H9 (cell line): ENCODE data around the gene NRXN3. TPM values are rescaled to one million over a fixed set of nuclear protein-coding genes. Genes with fewer than 3 reads are reported as not detected.

Experiments
- DNase-seq: peaks from one replicate; pipeline ENCODE4 v3.0.0-alpha.2; 2017
- H2AFZ ChIP-seq: one replicate; pipeline ENCODE4 v1.6.1; 2013; ENCODE audit warnings: mild to moderate bottlenecking, low read length, control low read depth, moderate library complexity
- H2AK5ac ChIP-seq: 2 replicates; pipeline ENCODE4 v1.6.1; 2013; ENCODE audit warnings: low read length, control low read depth, mixed read lengths; ENCODE audit not compliant: insufficient read length
- H2BK120ac ChIP-seq: one replicate; pipeline ENCODE4 v1.6.1; 2013; ENCODE audit warnings: low read depth, mild to moderate bottlenecking, low read length, control low read depth, inconsistent platforms; ENCODE audit not compliant: poor library complexity, severe bottlenecking
- H2BK12ac ChIP-seq: 2 replicates; pipeline ENCODE4 v1.6.1; 2013; ENCODE audit warnings: low read length, control low read depth, mixed read lengths, low read depth; ENCODE audit not compliant: insufficient read length
- H2BK15ac ChIP-seq: 2 replicates; pipeline ENCODE4 v1.6.1; 2013; ENCODE audit warnings: low read depth, low read length, control low read depth
- H2BK20ac ChIP-seq: one replicate; pipeline ENCODE4 v1.6.1; 2013; ENCODE audit warnings: low read depth, mild to moderate bottlenecking, low read length, control low read depth, inconsistent platforms; ENCODE audit not compliant: poor library complexity, severe bottlenecking
- H2BK5ac ChIP-seq: 2 replicates; pipeline ENCODE4 v1.6.1; 2013; ENCODE audit warnings: low read length, control low read depth, mixed read lengths; ENCODE audit not compliant: insufficient read length
- H3K14ac ChIP-seq: 2 replicates; pipeline ENCODE4 v1.6.1; 2013; ENCODE audit warnings: low read length, control low read depth; ENCODE audit not compliant: insufficient read depth
- H3K18ac ChIP-seq: 2 replicates; pipeline ENCODE4 v1.6.1; 2013; ENCODE audit warnings: low read depth, mild to moderate bottlenecking, mixed read lengths, low read length, control low read depth; ENCODE audit not compliant: insufficient read length
- H3K23ac ChIP-seq: 2 replicates; pipeline ENCODE4 v1.6.1; 2013; ENCODE audit warnings: low read length, control low read depth, mixed read lengths, low read depth; ENCODE audit not compliant: insufficient read length
- H3K23me2 ChIP-seq: 2 replicates; pipeline ENCODE4 v1.6.1; 2013; ENCODE audit warnings: low read depth, mild to moderate bottlenecking, mixed read lengths, low read length, control low read depth; ENCODE audit not compliant: insufficient read length, poor library complexity, severe bottlenecking
- H3K27ac ChIP-seq: 2 replicates; pipeline ENCODE4 v1.5.1; 2013; ENCODE audit warnings: low read length, control low read depth, mixed read lengths, low read depth; ENCODE audit not compliant: insufficient read length
- H3K27me3 ChIP-seq: 2 replicates; pipeline ENCODE4 v1.6.1; 2013; ENCODE audit warnings: low read length, control low read depth, inconsistent platforms; ENCODE audit not compliant: insufficient read depth
- H3K4ac ChIP-seq: 2 replicates; pipeline ENCODE4 v1.6.1; 2013; ENCODE audit warnings: low read depth, mild to moderate bottlenecking, control low read depth, inconsistent platforms, low read length, moderate library complexity
- H3K4me1 ChIP-seq: 2 replicates; pipeline ENCODE4 v1.6.1; 2013; ENCODE audit warnings: low read length, control low read depth, inconsistent platforms; ENCODE audit not compliant: insufficient read depth
- H3K4me2 ChIP-seq: 2 replicates; pipeline ENCODE4 v1.6.1; 2013; ENCODE audit warnings: low read length, control low read depth, mixed read lengths; ENCODE audit not compliant: insufficient read length, insufficient read depth
- H3K56ac ChIP-seq: 2 replicates; pipeline ENCODE4 v1.6.1; 2013; ENCODE audit warnings: low read depth, mild to moderate bottlenecking, mixed read lengths, low read length, control low read depth; ENCODE audit not compliant: insufficient read length
- H3K79me1 ChIP-seq: 2 replicates; pipeline ENCODE4 v1.6.1; 2013; ENCODE audit warnings: low read depth, mild to moderate bottlenecking, moderate library complexity, low read length, control low read depth, inconsistent platforms; ENCODE audit not compliant: insufficient read depth, poor library complexity, severe bottlenecking
- H3K79me2 ChIP-seq: 2 replicates; pipeline ENCODE4 v1.6.1; 2013; ENCODE audit warnings: low read length, control low read depth, inconsistent platforms; ENCODE audit not compliant: insufficient read depth
- H3K9ac ChIP-seq: 2 replicates; pipeline ENCODE4 v1.6.1; 2013; ENCODE audit warnings: low read length, control low read depth, mixed read lengths; ENCODE audit not compliant: insufficient read length; ENCODE audit errors: extremely low read depth
- H3K9me3 ChIP-seq: one replicate; pipeline ENCODE4 v1.6.1; 2013; ENCODE audit warnings: low read depth, low read length, inconsistent platforms; ENCODE audit not compliant: control insufficient read depth
- H3T11ph ChIP-seq: one replicate; pipeline ENCODE4 v1.6.1; 2013; ENCODE audit warnings: mild to moderate bottlenecking, low read length, control low read depth, inconsistent platforms
- H4K20me1 ChIP-seq: one replicate; pipeline ENCODE4 v1.6.1; 2013; ENCODE audit not compliant: control insufficient read depth, insufficient read length, insufficient read depth
- H4K5ac ChIP-seq: 2 replicates; pipeline ENCODE4 v1.6.1; 2013; ENCODE audit warnings: low read depth, mild to moderate bottlenecking, mixed read lengths, low read length, control low read depth; ENCODE audit not compliant: insufficient read length
- H4K8ac ChIP-seq: replicated peaks from 2 replicates; pipeline ENCODE4 v1.6.1; 2013; ENCODE audit warnings: low read length, control low read depth, mixed read lengths, low read depth; ENCODE audit not compliant: insufficient read length
- H4K91ac ChIP-seq: 2 replicates; pipeline ENCODE4 v1.6.1; 2013; ENCODE audit warnings: low read depth, mild to moderate bottlenecking, moderate library complexity, mixed read lengths, low read length, control low read depth; ENCODE audit not compliant: insufficient read length
- H3K27ac Mint-ChIP-seq, 3 experiments: 2 replicates in 2 of 3; 3 replicates in 1 of 3; pipeline ENCODE4 v1.8.0; 2020 to 2021; ENCODE audit warnings: mixed read lengths in 3 of 3, mild to moderate bottlenecking in 1 of 3, moderate library complexity in 1 of 3
- H3K27me3 Mint-ChIP-seq: 2 replicates; pipeline ENCODE4 v1.8.0; 2021; ENCODE audit warnings: low read depth, mild to moderate bottlenecking, moderate library complexity, mixed read lengths
- H3K36me3 Mint-ChIP-seq, 3 experiments: 2 replicates in 2 of 3; 3 replicates in 1 of 3; pipeline ENCODE4 v1.8.0; 2020 to 2021; ENCODE audit warnings: low read depth in 3 of 3, mixed read lengths in 3 of 3; ENCODE audit not compliant: insufficient read depth in 1 of 3
- H3K4me1 Mint-ChIP-seq, 2 experiments: 2 replicates each; pipeline ENCODE4 v1.8.0; 2020; ENCODE audit warnings: mixed read lengths in 2 of 2
- H3K4me3 Mint-ChIP-seq, 2 experiments: 2 replicates in 1 of 2; 3 replicates in 1 of 2; pipeline ENCODE4 v1.8.0; 2020 to 2021; ENCODE audit warnings: mild to moderate bottlenecking in 2 of 2, mixed read lengths in 2 of 2, moderate library complexity in 1 of 2
- H3K9me3 Mint-ChIP-seq, 2 experiments: 2 replicates in 1 of 2; 3 replicates in 1 of 2; pipeline ENCODE4 v1.8.0; 2020; ENCODE audit warnings: mild to moderate bottlenecking in 2 of 2, mixed read lengths in 2 of 2, moderate library complexity in 1 of 2
- WGBS: extraction: QIAGEN DNeasy Blood & Tissue Kit; methylation state at CpG from one replicate; pipeline ENCODE4 v1.1.7; 2013; ENCODE audit warnings: missing lambda C conversion rate, low lambda C conversion rate, mixed read lengths; ENCODE audit not compliant: insufficient read length; ENCODE audit errors: extremely low coverage; 5-methylcytosine and 5-hydroxymethylcytosine counted together
- total RNA-seq: library from RNA; stranded (reverse); gene quantifications from 2 replicates; pipeline ENCODE4 v1.2.1, GENCODE V29; 2021
- TF ChIP-seq, protein P1 (sequence below): fragments of 200-600 bp; sonication (generic); conservative IDR thresholded peaks from 3 replicates; pipeline ENCODE4 v1.8.0; 2021; ENCODE audit warnings: antibody characterized with exemption, mild to moderate bottlenecking

Gene NRXN3
- total RNA-seq, 1 experiment from 2014 or later = 1.8 TPM

DNA sequence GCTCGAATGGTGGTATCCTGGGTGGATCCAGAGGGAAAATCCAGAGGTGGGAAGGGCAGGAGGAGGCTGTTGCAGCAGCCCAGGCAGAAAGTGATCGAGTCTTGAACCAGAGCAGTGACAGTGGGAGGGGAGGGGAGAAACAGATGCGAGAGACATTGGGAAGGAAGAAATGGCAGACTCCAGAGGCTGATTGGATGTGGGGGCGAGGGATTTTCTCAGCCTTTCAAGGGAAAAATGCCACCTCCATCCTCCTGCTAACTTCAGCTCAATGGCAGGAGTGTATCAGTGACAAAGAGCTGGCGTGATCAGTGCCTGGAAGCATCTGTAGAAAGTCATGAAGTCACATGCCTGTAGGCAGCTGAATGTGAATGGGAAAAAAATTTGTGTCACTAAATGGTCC is 38.6 kb upstream of the NRXN3 start:
- no peak overlapping the region for H2AFZ ChIP-seq
- Mint-ChIP-seq H3K9me3 (no peaks in the 10 kb centered on the region), H3K27ac (no peak overlapping the region), H3K27me3 (peaks cover 1% of the 10 kb centered on the region; the same call in 1 of the 2 replicates), H3K36me3 (no peaks in the 10 kb centered on the region), H3K4me3 (no peak overlapping the region), H3K4me1 (peaks cover 7 to 8% of the 10 kb centered on the region in 2 experiments)
- no peak overlapping the region for H3K23ac ChIP-seq
- no peak overlapping the region for H3K4ac ChIP-seq
- H3K79me2 ChIP-seq = no peaks in the 10 kb centered on the region
- H2BK120ac ChIP-seq = no peak overlapping the region
- H2BK12ac ChIP-seq = no peak overlapping the region
- TF ChIP-seq, protein P1, sequence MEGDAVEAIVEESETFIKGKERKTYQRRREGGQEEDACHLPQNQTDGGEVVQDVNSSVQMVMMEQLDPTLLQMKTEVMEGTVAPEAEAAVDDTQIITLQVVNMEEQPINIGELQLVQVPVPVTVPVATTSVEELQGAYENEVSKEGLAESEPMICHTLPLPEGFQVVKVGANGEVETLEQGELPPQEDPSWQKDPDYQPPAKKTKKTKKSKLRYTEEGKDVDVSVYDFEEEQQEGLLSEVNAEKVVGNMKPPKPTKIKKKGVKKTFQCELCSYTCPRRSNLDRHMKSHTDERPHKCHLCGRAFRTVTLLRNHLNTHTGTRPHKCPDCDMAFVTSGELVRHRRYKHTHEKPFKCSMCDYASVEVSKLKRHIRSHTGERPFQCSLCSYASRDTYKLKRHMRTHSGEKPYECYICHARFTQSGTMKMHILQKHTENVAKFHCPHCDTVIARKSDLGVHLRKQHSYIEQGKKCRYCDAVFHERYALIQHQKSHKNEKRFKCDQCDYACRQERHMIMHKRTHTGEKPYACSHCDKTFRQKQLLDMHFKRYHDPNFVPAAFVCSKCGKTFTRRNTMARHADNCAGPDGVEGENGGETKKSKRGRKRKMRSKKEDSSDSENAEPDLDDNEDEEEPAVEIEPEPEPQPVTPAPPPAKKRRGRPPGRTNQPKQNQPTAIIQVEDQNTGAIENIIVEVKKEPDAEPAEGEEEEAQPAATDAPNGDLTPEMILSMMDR = no peak
- no peak overlapping the region for H3T11ph ChIP-seq
- no CpG with 5 or more reads among the region's 5 CpGs for WGBS
- H4K20me1 ChIP-seq = no peaks in the 10 kb centered on the region
- no peak overlapping the region for H4K8ac ChIP-seq
- H3K14ac ChIP-seq = no peak overlapping the region
- no peak overlapping the region for H3K4me2 ChIP-seq
- H3K27me3 ChIP-seq = no peaks in the 10 kb centered on the region
- no peaks in the 10 kb centered on the region for H3K4me1 ChIP-seq
- H3K56ac ChIP-seq = no peak overlapping the region
- no peak overlapping the region for H4K91ac ChIP-seq
- no peak overlapping the region for H3K27ac ChIP-seq
- no peak overlapping the region for H3K18ac ChIP-seq
- H2AK5ac ChIP-seq = no peak overlapping the region
- H3K23me2 ChIP-seq = no peaks in the 10 kb centered on the region
- no peaks in the 10 kb centered on the region for H3K79me1 ChIP-seq
- no peak overlapping the region for H2BK15ac ChIP-seq
- no peak for DNase-seq
- no peak overlapping the region for H2BK5ac ChIP-seq
- no peak overlapping the region for H2BK20ac ChIP-seq
- H3K9me3 ChIP-seq = no peaks in the 10 kb centered on the region
- no peak overlapping the region for H4K5ac ChIP-seq
- no peak overlapping the region for H3K9ac ChIP-seq
